GM19239 (cell line): ENCODE results near the gene ASB6.
"Not testable (repeated sequence)": the region's sequence is repeated elsewhere in the genome, so short reads cannot be mapped to it uniquely, and the experiment has no call there.

Source experiments
- DNase-seq: peaks from one replicate; pipeline ENCODE4 v3.0.0; 2011; ENCODE audit warnings: low spot score; ENCODE audit not compliant: insufficient read length
- FAIRE-seq: peaks from 2 replicates; lab custom pipeline; 2011; peaks lifted over from hg19 to GRCh38; lab: Jason Lieb, UNC

Gene ASB6

DNA sequence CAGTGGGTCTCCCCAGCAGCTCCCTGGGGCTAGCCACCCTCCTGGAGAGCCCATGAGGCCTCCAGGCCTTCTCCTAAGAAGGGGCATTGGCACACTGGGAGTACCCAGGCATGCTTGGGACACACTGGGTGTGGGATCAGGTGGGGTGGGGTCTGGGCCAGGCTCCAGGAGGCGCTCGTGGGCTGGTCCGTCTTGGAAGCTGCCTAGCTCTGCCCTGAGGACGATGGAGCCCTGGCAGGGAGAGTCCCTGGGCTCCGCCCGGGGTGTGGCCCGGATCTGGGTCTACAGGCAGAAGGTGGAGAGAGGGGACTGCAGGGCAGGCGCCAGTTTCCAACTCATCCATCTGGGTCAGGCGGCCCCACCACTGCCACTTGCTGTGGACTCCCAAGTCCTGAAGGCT, 25.9 kb upstream of the ASB6 start:
- no peak for FAIRE-seq

GRCh38 chr9:129667378-129667777, 25.4 kb upstream of the ASB6 start:
- no peak for DNase-seq

More for the DNA sequence above, 25.9 kb upstream of the ASB6 start:
- no peak for DNase-seq

DNA sequence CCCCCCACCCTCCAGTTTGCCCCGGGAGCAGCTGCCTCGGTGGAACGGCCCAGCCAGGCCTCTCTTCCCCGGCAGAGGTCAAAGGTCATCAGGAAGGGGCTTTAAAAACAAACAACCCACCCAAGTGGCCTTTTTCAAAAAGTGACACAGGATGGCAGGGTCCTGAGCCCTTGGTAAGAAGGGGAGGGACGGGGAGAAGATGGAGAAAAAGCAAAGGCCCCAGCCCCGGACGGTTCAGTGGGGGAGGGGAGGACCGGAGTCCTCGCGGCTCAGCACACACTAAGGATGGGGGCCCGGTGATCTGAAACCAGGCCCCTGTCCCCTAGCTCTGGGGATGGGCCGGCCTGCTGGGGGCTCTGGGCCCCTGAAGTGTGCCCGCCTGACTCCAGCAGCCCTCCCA, 24.6 kb upstream of the ASB6 start:
- DNase-seq (no peak), FAIRE-seq (no peak)

More at GRCh38 chr9:129667378-129667777, 25.4 kb upstream of the ASB6 start:
- no peak for FAIRE-seq

DNA sequence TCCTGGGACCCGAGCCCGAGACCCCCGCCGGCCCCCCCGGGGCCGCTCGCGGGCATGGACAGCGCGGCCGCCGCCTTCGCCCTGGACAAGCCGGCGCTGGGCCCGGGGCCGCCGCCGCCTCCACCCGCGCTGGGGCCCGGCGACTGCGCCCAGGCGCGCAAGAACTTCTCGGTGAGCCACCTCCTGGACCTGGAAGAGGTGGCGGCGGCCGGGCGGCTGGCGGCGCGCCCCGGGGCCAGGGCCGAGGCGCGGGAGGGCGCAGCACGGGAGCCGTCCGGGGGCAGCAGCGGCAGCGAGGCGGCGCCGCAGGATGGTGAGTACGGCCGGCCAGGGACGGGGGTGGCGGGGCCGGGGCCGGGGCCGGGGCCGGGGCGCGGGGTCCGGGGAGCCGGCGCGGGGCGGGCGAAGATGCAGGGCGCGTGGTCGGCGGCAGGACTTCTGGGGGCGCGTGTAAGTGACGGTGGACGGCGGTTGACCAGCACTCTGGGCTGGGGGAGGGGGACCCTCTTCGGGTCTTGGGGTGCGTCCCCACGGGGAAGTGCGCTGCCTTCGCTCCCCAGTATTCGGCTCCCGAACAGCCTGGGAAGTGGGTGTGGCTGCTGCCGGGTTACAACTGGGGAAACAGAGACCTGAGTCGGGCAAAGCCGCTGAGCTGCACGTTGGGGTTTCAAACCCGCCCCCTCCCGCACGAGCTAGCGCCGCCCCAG, 24.0 kb upstream of the ASB6 start:
- no peak for FAIRE-seq
- no peak for DNase-seq

GRCh38 chr9:129665389-129665775, 23.4 kb upstream of the ASB6 start, which contains the start of gene PRRX2:
PRRX2 (plus strand) TSS chr9:129665647; CDS start chr9:129665868, 221 bp downstream.
- FAIRE-seq (no peak), DNase-seq (peak; percentile 49)

DNA sequence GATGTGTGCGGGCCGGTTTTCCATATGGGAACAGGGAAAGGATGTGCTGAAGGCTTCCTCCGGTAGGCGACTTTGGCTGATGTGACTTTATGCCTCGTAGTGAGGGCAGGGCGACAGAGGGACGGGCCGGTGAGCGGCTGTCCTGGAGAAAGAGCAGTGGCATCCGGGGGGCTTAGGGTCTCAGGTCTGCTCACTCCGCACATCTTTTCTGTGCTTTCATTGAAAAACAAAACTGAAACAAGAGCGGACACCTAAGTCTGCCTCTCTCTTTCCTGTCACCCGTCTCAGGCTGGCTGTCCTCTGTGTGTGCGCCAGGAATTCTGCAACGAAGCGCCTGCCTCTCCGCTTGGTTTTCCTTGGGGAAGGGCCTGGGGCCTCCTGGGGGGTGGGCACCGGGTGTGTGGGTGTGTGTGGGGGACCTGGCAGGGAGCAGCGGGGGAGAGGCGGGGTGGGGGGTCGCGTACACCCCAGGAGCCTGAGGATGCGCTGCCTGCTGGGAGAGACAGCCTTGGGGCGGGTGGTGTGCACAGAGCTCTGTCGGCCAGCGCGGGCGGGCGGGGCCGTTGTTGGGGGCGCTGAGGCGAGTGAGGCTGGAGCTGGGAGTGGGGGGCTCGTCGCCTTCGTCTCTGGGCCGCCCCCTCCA, 22.9 kb upstream of the ASB6 start:
- DNase-seq, result peak; percentile 44
- no peak for FAIRE-seq

- FAIRE-seq, result not testable (repeated sequence)
Measured at GRCh38 chr9:129662239-129662638, 20.3 kb upstream of the ASB6 start.

GRCh38 chr9:129661029-129661428, 19.1 kb upstream of the ASB6 start:
- DNase-seq (no peak), FAIRE-seq (no peak)

More at GRCh38 chr9:129662239-129662638, 20.3 kb upstream of the ASB6 start:
- DNase-seq, result not testable (repeated sequence)

DNA sequence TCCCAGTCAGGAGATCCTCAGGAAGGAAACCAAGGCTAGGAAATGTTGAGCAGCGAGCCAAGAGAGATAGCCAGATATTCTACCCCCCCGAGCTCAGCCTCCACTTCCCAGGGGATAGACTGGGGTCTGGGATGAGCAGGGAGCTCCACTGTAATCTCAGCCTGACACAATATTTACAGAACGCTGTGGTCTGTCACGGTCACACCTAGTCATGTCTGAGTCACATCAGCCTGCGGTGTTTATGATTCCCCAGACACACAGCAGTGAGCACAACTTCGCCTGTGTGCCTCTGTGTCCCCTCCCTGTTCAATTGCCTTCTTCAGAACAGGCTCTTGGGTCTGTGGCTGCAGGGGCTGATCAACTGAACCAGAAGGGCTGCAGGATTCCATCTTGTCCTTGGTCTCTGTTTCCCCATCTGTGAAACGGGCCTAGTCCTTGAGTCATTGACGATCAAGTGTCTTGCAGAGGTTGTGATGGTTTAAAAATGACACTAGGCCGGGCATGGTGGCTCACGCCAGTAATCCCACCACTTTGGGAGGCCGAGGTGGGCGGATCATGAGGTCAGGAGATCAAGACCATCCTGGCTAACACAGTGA, 14.9 kb upstream of the ASB6 start:
- no peak for FAIRE-seq
- DNase-seq, result no peak

DNA sequence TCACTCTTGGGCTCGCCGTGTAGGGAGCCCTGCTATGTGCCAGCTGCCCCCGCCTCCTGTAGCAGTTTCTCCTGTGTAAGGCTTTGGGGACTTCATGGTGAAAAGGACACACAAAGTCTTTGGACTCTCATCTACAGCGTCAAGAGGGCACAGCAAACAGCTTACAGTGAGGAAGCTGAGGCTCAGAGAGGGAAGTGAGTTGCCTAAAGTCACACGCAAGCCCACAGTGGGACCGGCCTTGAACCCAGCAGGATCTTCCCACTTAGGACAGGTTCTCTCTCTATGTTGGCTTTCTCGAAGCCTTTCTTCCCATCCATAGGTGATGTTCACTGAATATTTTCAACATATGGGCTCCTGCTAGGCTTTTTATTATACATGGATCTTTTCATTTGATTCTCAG, 13.7 kb upstream of the ASB6 start:
- no peak for DNase-seq
- no peak for FAIRE-seq

- FAIRE-seq, result no peak
Measured at GRCh38 chr9:129655154-129655553, 13.2 kb upstream of the ASB6 start.

DNA sequence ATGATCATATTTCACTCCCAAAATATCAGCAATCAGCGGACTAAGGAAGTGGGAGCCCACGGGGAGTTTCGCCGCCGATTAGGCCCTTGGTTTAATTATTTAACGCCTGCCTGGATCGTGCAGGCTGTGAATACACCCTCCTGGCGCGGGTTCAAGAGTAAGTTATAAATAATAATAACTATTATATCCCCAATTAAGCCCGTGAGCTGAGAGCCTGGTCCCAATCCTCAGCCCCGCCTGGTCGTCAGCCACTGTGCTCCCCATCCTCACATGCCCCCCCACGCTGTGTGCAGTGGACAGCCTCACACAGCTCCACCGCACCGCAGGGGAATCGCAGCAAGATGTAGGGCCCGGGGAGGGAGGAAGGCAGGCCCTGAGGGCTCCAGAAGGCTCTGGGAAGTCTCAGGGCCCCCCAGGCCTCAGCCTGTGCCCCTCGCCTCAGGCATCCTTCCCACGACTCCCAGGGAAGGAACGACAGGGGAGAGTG, 12.6 kb upstream of the ASB6 start:
- DNase-seq (no peak), FAIRE-seq (no peak)

More at GRCh38 chr9:129655154-129655553, 13.2 kb upstream of the ASB6 start:
- DNase-seq, result no peak

DNA sequence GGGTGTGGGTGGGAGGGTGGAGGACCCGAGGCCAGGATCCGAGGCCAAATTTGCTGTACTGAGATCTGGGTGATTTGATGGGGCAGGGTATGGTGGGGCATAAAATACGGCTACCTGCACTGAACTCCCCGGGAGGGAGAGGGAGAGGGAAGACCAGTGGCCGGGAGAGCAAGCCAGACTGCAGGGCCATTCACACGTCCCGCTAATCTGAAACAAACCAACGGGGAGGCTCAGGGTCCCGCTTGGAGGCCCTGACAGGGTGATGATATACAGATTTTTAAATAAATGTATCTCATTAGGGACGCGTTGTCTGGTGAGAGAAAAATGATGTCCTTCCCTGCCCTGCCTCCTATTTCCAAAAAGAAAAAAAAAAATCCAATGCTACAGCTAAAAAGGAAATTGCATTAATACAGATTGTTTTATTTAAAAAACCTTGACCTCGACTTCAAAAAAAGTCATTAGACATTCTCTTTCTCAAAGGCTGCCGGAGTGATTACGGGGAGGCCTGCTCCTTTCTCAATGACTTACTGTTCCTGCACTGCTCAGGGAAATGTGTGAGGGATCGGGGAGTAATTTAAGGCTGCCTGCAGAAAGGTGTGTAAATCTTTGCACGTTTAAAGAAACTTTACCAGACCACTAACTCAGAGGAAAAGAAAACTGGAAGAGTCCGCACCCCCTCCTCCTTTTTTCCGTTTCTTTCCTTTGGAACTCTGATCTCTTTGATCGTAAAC, 12.0 kb upstream of the ASB6 start:
- FAIRE-seq (no peak), DNase-seq (no peak)

- DNase-seq (no peak), FAIRE-seq (no peak)
Measured at GRCh38 chr9:129650680-129651235, 8.8 kb upstream of the ASB6 start.

- DNase-seq (no peak), FAIRE-seq (no peak)
Measured at GRCh38 chr9:129649726-129650679, 8.1 kb upstream of the ASB6 start.

DNA sequence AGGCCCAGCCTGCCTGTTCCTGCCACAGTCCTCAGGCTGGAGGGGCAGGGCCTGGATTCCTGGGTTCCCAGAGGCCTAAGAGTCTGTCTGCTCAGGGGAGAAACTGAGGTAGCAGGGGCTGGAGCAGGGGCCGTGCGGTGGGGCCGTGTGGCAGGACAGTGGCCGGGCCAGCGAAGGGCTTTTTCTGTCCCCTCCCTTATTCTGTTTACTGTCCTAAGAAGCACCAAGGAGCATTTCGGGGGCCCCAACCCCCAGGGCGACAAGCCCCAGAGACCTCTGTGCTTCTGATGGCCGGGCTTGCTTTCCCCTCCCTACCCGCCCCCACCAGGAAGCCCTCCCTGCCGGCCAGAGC, 6.8 kb upstream of the ASB6 start:
- FAIRE-seq (no peak), DNase-seq (no peak)

DNA sequence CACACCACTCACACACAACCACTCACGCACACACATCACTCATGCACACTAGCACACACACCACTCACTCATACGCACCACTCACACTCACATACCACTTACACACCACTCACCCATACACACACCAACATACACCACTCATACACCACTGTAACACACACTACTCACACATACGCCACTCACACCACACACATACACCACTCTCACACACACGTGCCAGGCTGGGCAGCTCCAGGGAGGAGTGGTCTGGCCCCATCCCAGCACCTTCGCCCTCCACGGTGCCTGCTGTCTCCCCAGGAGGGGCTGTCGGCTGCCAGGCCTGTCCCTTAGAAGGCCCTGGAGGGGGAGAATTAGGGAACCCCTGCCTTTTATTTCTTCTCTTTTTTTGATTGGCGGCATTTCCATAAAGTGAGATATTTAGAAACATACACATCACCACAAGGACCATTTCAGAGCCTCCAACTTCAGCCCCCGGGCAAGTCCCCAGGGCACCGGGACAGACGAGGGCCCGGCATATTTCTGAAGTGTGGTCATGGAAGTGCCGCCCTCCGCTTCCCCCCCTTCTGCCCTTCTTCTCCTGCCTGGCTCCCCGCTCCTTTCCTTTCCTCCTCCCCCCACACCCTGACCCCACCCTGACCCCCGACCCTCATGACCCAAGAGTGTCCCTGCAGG, 6.3 kb upstream of the ASB6 start:
- FAIRE-seq (no peak), DNase-seq (no peak)

DNA sequence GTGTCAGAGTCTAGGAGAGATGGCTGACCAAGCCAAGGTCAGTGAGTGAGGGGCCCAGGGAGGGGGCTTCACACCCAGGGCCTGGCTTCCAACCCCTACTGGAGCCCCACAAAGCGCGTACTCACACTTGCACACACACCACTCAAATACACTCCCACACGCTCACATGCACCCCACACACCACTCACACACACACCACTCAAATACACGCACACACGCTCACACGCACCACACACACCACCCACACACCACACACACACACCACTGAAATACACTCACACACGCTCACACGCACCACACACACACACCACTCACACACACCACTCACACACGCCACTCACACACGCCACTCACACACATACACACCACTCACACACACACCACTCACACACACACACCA, 5.7 kb upstream of the ASB6 start:
- no peak for DNase-seq
- FAIRE-seq, result no peak

- no peak for DNase-seq
- FAIRE-seq, result no peak
Measured at GRCh38 chr9:129646654-129647053, 4.7 kb upstream of the ASB6 start.
